SU-DHL-6 (cell line): Measurements from ENCODE around the gene BLTP3B.

Source experiments
- EZH2phosphoT487 ChIP-seq: fragments of 200-600 bp; sonication (generic), shearing (Covaris generic); conservative IDR thresholded peaks from 2 replicates; pipeline ENCODE4 v1.6.1; 2018; ENCODE audit warnings: mild to moderate bottlenecking, antibody characterized with exemption, low read length, moderate library complexity, mixed read lengths
- TF ChIP-seq, protein P1 (sequence below): fragments of 200-600 bp; sonication (generic); IDR thresholded peaks from one replicate; pipeline ENCODE4 v1.5.1; 2017; ENCODE audit warnings: antibody characterized with exemption, mild to moderate bottlenecking, low read length, moderate library complexity; ENCODE audit not compliant: insufficient read depth, poor library complexity, severe bottlenecking

DNA sequence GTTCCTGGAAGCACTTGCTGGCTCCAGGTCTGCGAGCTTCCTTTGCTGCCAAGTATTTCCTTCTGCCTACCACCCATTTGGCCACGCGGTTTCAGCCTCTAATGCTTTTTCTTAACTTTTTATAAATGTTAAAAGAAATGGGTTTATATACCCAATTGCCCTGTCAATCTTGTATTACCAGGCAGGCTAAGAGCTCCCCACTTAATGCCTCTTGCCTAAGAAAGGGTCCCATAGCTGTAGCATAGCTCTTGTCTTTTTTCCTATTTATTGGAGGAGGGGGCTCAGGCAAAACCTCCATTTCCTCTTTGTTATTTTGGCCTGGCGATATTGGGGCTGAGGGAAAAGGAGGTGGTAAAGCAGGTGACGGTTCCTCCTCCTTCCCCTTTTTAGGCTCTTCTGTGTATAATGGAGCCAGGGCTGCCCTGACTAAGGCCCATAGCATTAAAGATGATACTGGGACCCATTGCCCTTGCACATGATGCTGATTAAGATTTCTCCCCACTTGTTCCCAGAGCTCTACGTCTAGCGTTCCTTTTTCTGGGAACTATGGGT, 21.6 kb upstream of the BLTP3B start:
- TF ChIP-seq, protein P1, sequence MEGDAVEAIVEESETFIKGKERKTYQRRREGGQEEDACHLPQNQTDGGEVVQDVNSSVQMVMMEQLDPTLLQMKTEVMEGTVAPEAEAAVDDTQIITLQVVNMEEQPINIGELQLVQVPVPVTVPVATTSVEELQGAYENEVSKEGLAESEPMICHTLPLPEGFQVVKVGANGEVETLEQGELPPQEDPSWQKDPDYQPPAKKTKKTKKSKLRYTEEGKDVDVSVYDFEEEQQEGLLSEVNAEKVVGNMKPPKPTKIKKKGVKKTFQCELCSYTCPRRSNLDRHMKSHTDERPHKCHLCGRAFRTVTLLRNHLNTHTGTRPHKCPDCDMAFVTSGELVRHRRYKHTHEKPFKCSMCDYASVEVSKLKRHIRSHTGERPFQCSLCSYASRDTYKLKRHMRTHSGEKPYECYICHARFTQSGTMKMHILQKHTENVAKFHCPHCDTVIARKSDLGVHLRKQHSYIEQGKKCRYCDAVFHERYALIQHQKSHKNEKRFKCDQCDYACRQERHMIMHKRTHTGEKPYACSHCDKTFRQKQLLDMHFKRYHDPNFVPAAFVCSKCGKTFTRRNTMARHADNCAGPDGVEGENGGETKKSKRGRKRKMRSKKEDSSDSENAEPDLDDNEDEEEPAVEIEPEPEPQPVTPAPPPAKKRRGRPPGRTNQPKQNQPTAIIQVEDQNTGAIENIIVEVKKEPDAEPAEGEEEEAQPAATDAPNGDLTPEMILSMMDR = no peak
- TF ChIP-seq EZH2phosphoT487 = no peak
